Natural killer cell (primary cell): ENCODE data around the gene STAB2. TPM values are rescaled to one million over a fixed set of nuclear protein-coding genes. Genes with fewer than 3 reads are reported as not detected.

Source experiments
- ATAC-seq, 3 donors: fragments of 150-1000 bp in 2 of 3; fragments of 200-7000 bp in 1 of 3; cut with Tn5 transposase; 1 replicate in 1 of 3; 2 replicates in 2 of 3; pipeline ENCODE4 v1.10.0; 2021; ENCODE audit warnings: mild to moderate bottlenecking in 2 of 3, moderate library complexity in 2 of 3
- DNase-seq, 2 donors: peaks; one replicate each; pipeline versions ENCODE4 v3.0.0 to v3.0.0-alpha.2; 2013 to 2021; ENCODE audit warnings: mixed read lengths in 1 of 2
- H3K27ac ChIP-seq: one replicate; pipeline ENCODE4 v1.5.1; 2013; ENCODE audit warnings: mild to moderate bottlenecking, low read length
- H3K27me3 ChIP-seq: one replicate; pipeline ENCODE4 v1.6.1; 2013; ENCODE audit warnings: low read length; ENCODE audit not compliant: control insufficient read depth, insufficient read depth
- H3K36me3 ChIP-seq: one replicate; pipeline ENCODE4 v1.6.1; 2013; ENCODE audit warnings: low read length; ENCODE audit not compliant: control insufficient read depth, insufficient read depth
- H3K4me1 ChIP-seq: one replicate; pipeline ENCODE4 v1.6.1; 2013; ENCODE audit warnings: low read length; ENCODE audit not compliant: control insufficient read depth, insufficient read depth
- H3K4me3 ChIP-seq: one replicate; pipeline ENCODE4 v1.5.1; 2013; ENCODE audit warnings: low read length
- H3K9me3 ChIP-seq: one replicate; pipeline ENCODE4 v1.6.1; 2013; ENCODE audit warnings: low read length; ENCODE audit not compliant: control insufficient read depth, insufficient read depth
- H3K27ac Mint-ChIP-seq, 2 donors: one replicate each; pipeline ENCODE4 v1.8.0; 2022; ENCODE audit warnings: mild to moderate bottlenecking in 2 of 2, mixed read lengths in 2 of 2, moderate library complexity in 1 of 2
- H3K27me3 Mint-ChIP-seq, 2 donors: one replicate each; pipeline ENCODE4 v1.8.0; 2022; ENCODE audit warnings: low read depth in 2 of 2, mixed read lengths in 2 of 2
- H3K36me3 Mint-ChIP-seq: one replicate; pipeline ENCODE4 v1.8.0; 2022; ENCODE audit warnings: mixed read lengths
- H3K4me1 Mint-ChIP-seq, 2 donors: one replicate each; pipeline ENCODE4 v1.8.0; 2022; ENCODE audit warnings: mixed read lengths in 2 of 2
- H3K4me3 Mint-ChIP-seq: one replicate; pipeline ENCODE4 v1.8.0; 2022; ENCODE audit warnings: mild to moderate bottlenecking, moderate library complexity, mixed read lengths
- H3K9me3 Mint-ChIP-seq, 2 donors: one replicate each; pipeline ENCODE4 v1.8.0; 2022; ENCODE audit warnings: mixed read lengths in 2 of 2
- CTCF ChIP-seq: fragments of 200-600 bp; IDR thresholded peaks from one replicate; pipeline ENCODE4 v1.8.0; 2022; ENCODE audit warnings: antibody characterized with exemption
- WGBS: methylation state at CpG from one replicate; pipeline ENCODE4 v1.1.7; 2013; ENCODE audit warnings: missing lambda C conversion rate; ENCODE audit not compliant: insufficient coverage; 5-methylcytosine and 5-hydroxymethylcytosine counted together
- intact Hi-C: fragments of 100-400 bp; cut with micrococcal nuclease; formaldehyde crosslinking; loops from one replicate; pipeline ENCODE4 v1.14.2; 2022
- total RNA-seq, 4 donors: library from RNA; stranded (reverse); fragments of 120-200 nt in 1 of 4; gene quantifications; one replicate each; pipeline versions ENCODE4 v1.2.3 to v1.2.4, GENCODE V29; 2013 to 2022

Gene STAB2
- total RNA-seq, 3 donors from 2014 or later (not counting 1 experiment from before 2014, with no cell fraction given) = not detected

- intact Hi-C loops = no loop called here
- H3K27me3 ChIP-seq = no peaks in the 10 kb centered on the region
- H3K9me3 ChIP-seq = no peaks in the 10 kb centered on the region
- no peaks in the 10 kb centered on the region for H3K9me3 Mint-ChIP-seq
- no peak overlapping the region for H3K4me3 ChIP-seq
- no peak overlapping the region for H3K4me3 Mint-ChIP-seq
- H3K27ac ChIP-seq = no peak overlapping the region
- H3K4me1 ChIP-seq = peaks cover 5% of the 10 kb centered on the region
- no peak overlapping the region for H3K27ac Mint-ChIP-seq
- WGBS = 87% methylated on average over 3 of the region's 5 CpGs
- no peaks in the 10 kb centered on the region for H3K36me3 ChIP-seq
- ATAC-seq (no peak), DNase-seq (no peak)
- no peak for TF ChIP-seq CTCF
- no peaks in the 10 kb centered on the region for H3K36me3 Mint-ChIP-seq
- H3K4me1 Mint-ChIP-seq = no peaks in the 10 kb centered on the region
- H3K27me3 Mint-ChIP-seq = no peaks in the 10 kb centered on the region
Observed at GRCh38 chr12:103810111-103810510, 223.0 kb downstream of the STAB2 start.

GRCh38 chr12:103811791-103812190, 224.7 kb downstream of the STAB2 start:
- Mint-ChIP-seq H3K27me3 (no peaks in the 10 kb centered on the region), H3K9me3 (no peaks in the 10 kb centered on the region), H3K27ac (no peak overlapping the region), H3K4me3 (no peak overlapping the region), H3K36me3 (no peaks in the 10 kb centered on the region), H3K4me1 (no peaks in the 10 kb centered on the region)
- Histone ChIP-seq H3K9me3 (no peaks in the 10 kb centered on the region), H3K27ac (no peak overlapping the region), H3K4me1 (peaks cover 4% of the 10 kb centered on the region), H3K27me3 (no peaks in the 10 kb centered on the region), H3K4me3 (no peak overlapping the region), H3K36me3 (no peaks in the 10 kb centered on the region)
- no peak for ATAC-seq
- intact Hi-C loops = no loop called here
- WGBS = 89% methylated on average over 3 of the region's 6 CpGs
- DNase-seq = no peak
- TF ChIP-seq CTCF = no peak

- Mint-ChIP-seq H3K27ac (no peak overlapping the region), H3K9me3 (no peaks in the 10 kb centered on the region), H3K27me3 (no peaks in the 10 kb centered on the region), H3K36me3 (no peaks in the 10 kb centered on the region), H3K4me1 (no peaks in the 10 kb centered on the region), H3K4me3 (no peak overlapping the region)
- intact Hi-C loops = no loop called here
- ATAC-seq (no peak), DNase-seq (no peak)
- WGBS = 92% methylated on average over 1 of the region's 1 CpG
- Histone ChIP-seq H3K36me3 (no peaks in the 10 kb centered on the region), H3K27ac (no peak overlapping the region), H3K9me3 (no peaks in the 10 kb centered on the region), H3K4me1 (no peaks in the 10 kb centered on the region), H3K4me3 (no peak overlapping the region), H3K27me3 (no peaks in the 10 kb centered on the region)
- no peak for TF ChIP-seq CTCF
Observed at GRCh38 chr12:103812789-103813188, 225.7 kb downstream of the STAB2 start.

- 94% methylated on average over 2 of the region's 3 CpGs for WGBS
- Histone ChIP-seq H3K4me1 (no peaks in the 10 kb centered on the region), H3K4me3 (no peak overlapping the region), H3K27ac (no peak overlapping the region), H3K27me3 (no peaks in the 10 kb centered on the region), H3K36me3 (no peaks in the 10 kb centered on the region), H3K9me3 (no peaks in the 10 kb centered on the region)
- H3K9me3 Mint-ChIP-seq = no peaks in the 10 kb centered on the region
- no peaks in the 10 kb centered on the region for H3K27me3 Mint-ChIP-seq
- no peak overlapping the region for H3K27ac Mint-ChIP-seq
- H3K4me1 Mint-ChIP-seq = no peaks in the 10 kb centered on the region
- ATAC-seq (no peak), DNase-seq (no peak)
- TF ChIP-seq CTCF = no peak
- no peaks in the 10 kb centered on the region for H3K36me3 Mint-ChIP-seq
- H3K4me3 Mint-ChIP-seq = no peak overlapping the region
- intact Hi-C loops = no loop called here
Observed at GRCh38 chr12:103813426-103813825, 226.4 kb downstream of the STAB2 start.
